Spleen (tissue), 7 donors: Measurements from ENCODE around the gene CD38.

Experiments used
- CTCF ChIP-seq, 11 experiments: fragments of 200-600 bp in 7 of 11; fragments of 450-650 bp in 4 of 11; sonication (generic) in 4 of 11; IDR thresholded peaks in 8 of 11; conservative IDR thresholded peaks in 3 of 11; 1 replicate in 7 of 11; 2 replicates in 4 of 11; pipeline versions ENCODE4 v1.4.0 to v1.8.0; 2016 to 2021; ENCODE audit warnings: antibody characterized with exemption in 11 of 11, inconsistent platforms in 4 of 11, mild to moderate bottlenecking in 1 of 11
- POLR2AphosphoS5 ChIP-seq, 3 donors: sonication (generic); formaldehyde crosslinking; IDR thresholded peaks; one replicate each; pipeline ENCODE4 v1.5.1; 2017; ENCODE audit warnings: antibody characterized with exemption in 3 of 3
- donor health status: DM: no; HTN: no; CAD: no; lungs with moderate emphysema.
- donor health status: DM: no; HTN: no; CAD: no.
- donor health status: DM: no; HTN: no; CAD: no.

GRCh38 chr4:15899511-15899910 is 121.4 kb downstream of the CD38 start:
- no peak for TF ChIP-seq CTCF (IDR thresholded peaks at IDR 0.05 in 8 of 11, conservative IDR thresholded peaks at IDR 0.05 in 3 of 11)
- TF ChIP-seq POLR2AphosphoS5 (IDR thresholded peaks at IDR 0.05), result no peak
